NOMO-1 treated with DMSO at 0.1 percent for 48 hours (cell line): ENCODE measurements around the gene PIGQ.

Experiments used
- DNase-seq: peaks from one replicate; lab custom pipeline; 2025; ENCODE audit not compliant: unreplicated experiment; lab: John Stamatoyannopoulos, UW

Gene PIGQ

DNA sequence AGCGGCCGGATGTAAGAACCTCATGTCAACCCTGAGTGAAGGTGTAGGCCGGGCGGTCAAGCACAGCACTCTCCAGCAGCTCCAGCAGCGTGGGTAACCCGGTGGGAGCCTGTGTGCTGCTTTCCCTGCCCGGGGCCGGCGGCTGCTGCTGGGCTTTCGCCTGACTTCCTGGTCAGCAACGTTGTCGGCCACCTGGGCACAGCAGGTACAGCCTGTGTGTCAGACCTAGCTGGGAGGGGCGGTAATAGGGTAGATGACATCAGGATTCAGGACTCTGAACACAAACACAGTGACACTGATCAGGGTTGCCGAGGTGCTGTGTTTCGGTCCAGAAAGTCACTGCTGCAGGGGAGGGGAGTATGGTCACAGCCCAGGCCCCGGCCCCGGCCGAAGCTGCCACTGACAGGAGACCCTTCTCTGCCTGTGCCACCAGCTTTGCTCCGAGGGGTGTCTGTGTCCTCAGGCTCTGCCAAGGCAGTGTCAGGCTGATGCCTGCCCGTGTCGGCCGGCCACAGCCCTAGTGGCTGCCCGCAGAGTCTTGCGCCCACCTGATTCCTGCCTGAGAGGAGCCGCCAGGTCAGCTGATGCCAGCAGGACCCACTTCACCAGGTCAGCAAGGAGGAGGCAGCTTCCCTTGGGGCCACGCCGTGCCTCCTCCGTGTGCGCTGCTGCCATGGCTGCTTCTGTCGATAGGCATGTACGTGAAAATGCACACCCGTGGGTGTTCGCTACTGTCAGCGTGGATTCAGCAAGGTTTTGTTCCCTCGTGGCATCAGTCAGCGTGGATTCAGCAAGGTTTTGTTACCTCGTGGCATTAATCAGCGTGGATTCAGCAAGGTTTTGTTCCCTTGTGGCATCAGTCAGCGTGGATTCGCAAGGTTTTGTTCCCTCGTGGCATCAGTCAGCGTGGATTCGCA, 29.3 kb downstream of the PIGQ start:
- no peak for DNase-seq

DNA sequence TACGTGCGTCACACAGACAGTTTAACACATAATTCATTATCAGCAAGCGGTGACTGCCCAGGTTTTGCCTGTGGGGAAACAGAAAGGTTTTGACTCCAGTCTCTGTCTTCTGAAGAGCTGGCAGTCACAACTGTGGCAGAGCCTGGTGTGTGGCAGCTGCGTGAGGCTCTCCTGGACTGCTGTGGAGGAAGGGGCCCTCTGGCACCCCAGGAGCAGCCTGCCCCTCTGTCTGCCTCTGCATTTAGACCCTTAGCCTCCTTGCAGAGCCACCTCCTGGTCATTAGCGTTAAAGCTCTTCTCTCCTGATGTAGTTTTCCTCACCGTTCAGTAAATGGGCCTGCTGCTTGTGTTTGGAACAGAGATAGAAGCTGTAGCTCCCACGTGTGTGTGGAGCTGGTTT, 31.0 kb downstream of the PIGQ start:
- no peak for DNase-seq

DNA sequence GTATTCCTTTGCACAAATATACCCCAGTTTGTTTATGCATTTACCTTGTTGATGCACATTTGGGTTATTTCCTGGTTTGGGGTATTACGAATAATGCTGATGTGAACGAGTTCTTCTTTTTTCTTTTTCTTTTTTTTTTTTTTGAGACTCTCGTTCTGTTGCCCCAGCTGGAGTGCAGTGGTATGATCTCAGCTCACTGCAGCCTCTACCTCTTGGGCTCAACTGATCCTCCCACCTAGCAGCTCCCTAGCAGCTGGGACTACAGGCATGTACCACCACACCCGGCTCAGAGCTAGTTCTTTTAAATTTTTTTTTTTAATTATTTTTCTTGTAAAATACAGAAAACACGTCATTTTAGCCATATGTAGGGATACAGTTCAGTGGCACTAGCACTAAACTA, 34.2 kb downstream of the PIGQ start:
- DNase-seq, result no peak

DNA sequence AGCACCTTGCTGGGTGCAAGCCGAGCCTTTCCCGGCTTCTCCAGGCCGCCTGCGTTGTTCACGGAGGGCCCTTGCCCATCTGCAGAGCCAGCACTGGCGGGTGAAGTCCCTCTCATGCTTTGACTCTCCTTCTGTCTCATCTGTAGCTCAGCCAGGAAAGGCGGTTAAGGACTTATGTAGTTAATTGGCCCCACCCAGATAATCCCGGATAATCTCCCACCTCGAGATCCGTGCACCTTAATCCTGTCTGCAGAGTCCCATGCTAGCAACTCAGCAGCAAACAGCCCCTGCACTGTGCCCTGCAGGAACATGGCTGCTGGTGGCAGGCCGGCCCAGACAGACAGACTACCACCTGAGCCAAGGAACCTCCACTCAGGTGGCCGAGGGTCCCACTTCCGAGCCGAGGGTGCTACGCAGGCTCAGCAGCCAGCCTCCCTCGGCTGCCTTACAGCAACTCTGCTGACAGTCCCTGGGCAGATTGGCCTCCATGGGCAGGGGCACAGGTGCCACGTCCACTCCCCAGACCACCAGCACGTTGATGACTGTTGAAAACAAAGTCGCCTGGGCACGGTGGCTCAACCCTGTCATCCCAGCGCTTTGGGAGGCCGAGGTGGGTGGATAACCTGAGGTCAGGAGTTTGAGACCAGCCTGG, 37.0 kb downstream of the PIGQ start:
- no peak for DNase-seq

DNA sequence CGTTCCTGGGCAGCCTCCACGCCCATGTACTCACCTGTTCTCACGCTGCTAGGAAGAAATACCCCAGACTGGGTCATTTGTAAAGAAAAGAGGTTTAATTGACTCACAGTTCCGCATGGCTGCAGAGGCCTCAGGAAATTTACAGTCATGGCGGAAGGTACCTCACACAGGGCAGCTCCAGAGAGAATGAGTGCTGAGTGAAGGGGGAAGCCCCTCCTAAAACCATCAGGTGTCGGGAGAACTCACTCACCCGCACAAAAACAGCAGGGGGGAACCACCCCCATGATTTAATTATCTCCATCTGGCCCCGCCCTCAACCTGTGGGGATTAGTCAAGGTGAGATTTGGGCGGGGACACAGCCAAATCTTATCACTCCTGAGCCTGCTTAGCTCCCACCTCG, 38.3 kb downstream of the PIGQ start:
- DNase-seq, result no peak

DNA sequence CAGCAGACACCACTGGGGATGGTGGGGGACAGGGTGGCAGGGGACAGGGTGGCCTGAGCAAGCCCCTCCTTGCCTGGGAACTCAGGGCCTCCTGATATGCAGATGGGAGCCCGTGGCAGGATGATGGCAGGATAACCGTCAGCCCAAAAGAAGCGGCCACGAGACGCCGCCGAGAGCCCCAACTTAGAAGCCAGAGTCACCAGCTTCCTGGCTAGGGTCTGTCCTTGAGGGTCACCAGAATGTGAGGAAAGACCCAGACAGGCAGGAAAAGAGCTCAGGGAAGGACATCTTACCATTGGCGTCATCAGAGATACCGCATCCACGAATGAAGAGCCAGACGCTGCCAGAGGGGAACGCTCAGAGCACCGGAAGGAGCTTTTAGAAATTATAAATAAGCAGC, 39.5 kb downstream of the PIGQ start:
- DNase-seq, result no peak

DNA sequence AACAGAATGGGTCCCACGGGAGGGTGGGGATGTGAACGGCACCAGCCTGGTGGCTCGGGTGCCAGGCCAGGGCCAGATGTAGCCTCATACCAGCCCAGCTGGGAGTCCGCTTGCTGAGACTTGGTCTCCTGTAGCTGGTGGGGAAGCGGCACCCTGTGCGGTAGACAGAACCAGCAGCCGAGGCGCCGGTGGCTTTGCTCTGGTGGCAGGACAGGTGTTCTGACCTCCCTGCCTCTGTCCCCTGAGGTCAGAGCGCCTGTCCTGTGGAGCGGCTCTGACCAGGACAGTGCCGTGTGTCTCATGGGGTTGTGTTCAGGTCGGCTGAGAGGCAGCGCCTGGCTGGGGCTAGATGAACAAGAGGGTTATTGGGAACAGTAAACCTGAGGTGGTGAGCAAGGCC, 40.2 kb downstream of the PIGQ start:
- no peak for DNase-seq

DNA sequence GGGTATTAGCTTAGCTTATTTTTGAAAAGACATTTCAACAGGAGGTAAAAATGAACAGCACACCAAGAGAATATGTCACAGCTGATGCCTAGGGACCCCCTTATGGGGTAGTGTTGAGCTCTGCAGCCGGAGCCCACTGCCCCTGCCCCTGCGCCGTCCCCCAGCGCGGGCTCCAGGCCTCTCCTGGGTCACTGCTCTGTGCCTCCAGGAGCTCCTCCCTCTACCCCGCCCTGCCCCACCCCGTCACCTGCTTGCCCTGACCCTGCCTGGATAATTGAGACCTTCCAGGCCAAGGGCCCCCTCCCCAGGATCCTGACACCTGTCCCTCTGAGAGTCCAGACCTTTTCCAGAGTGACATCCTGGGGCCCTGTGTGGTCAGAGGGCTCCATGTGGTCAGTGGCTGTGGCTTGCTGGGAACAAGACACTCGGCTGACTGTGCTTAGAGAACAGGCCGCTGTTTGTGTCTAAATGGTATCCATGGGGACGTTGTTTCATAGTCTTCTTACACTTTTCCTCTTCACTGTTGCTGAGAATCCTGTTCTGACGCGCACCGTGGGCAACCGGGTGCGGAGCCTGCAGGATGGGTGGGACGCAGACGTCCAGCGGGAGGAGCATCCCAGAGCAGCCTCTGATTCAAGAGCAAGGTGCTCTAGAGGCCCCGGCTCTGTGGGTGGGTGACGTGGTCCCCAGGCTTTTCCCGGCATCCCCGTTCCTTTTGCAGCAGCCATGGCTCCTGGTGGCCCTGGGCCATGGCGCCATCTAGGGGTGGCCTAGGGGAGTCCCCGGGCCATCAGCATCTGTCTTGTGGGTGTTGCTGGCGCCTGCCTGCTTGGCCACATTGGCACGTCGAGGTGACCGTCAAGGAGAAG, 41.0 kb downstream of the PIGQ start:
- no peak for DNase-seq

DNA sequence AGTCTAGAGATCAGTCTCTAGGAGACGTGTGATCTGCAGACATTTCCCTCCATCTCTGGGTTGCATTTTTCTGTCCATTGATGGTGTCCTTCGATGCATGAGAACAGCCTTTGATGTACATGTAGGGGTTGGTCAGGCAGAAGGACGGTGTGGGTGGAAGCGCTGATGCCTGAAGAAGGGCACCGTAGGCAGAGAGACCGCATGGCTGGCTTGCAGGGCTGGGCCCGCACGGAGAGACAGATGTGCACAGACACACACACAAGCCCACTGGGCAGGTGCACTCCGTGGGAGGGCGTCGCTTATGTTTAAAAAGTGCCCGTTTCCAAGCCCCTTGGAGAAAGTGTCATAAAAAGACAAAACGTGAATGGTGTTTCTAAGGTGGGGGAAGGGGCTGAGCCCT, 45.4 kb downstream of the PIGQ start:
- no peak for DNase-seq

DNA sequence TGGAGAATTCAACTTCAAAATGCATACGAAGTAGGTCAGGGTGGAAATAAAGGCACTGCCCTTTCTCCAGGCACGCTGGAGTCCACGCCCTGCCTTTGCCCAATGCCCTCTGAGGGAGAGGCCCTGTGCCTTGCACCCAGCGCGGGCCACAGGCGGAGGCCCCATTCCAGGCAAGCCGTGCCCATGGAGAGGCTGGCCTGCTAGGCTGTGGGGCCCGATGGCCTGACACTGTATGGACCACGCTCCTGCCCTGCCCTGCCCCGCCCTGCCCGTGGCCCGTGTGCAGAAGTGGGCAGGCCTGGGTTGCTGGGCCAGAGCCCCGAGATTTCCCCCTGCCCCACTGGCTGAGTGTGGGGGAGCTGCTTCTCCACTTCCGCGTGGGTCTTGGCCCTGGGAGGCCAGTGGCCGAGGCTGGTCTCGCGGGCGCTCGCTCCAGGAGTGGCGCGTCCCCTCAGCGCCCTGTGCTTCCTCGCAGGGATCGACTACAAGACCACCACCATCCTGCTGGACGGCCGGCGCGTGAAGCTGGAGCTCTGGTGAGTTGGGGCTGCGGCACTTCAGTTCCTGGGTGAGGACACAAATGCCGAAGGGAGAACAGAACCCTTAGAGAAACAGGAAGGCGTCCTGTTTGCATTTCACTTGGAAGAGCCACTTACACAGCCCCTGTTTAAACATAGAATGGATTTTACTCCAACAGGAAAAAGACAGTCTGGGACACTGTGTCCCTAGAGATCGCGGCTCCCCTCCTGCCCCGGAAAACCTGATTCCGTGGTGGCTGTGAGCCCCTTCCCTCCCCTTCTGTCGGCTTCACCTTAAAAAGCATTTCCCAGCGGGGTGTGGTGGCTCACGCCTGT, 47.2 kb downstream of the PIGQ start:
- DNase-seq, result no peak

DNA sequence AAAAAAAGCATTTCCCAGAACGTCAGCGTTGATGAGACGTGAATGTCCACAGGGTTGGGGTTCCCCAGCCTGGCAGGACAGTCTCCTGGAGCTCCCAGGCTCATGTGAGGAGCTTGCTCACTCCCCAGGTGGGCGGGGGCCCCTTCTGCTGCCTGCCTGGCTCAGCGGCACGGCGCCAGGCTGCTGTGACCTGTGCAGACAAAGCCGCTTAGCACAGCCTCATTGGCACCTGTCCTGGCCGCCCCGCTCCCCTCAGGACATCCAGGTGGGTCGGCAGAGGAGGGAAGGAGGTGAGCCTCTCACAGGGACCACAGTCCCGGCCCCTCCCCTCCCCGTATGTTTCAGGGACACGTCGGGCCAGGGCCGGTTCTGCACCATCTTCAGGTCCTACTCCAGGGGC, 48.1 kb downstream of the PIGQ start:
- DNase-seq, result no peak

DNA sequence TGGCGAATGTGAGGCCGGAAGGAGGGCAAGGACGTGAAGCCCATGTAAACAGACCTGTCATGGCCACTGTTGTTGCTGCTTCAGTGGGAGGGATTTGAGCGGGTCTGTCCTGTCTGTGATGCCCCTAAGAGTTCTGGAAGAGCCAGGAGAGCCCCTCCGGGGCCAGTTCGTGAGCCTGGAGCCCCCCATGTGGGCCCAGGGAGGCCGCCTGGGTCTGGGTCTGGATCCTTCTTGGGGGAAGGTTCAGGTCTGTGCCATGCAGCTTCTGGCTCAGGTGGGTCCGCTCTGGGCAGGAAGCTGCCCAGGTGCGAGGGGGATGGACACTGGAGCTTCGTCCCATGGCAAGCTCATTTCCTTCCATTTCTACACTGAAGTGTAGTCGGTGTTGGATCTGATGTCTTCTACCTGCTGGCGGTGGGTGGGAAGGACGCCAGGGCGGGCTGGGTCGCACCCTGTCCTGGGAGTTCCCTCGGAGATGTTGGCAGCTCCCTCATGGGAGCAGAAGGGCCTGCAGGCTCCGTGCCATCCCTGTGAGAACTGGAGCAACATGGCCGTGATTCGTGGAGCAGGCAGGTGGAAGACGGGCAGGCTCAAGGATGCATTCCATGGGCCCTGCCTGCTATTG, 49.8 kb downstream of the PIGQ start:
- DNase-seq, result no peak

DNA sequence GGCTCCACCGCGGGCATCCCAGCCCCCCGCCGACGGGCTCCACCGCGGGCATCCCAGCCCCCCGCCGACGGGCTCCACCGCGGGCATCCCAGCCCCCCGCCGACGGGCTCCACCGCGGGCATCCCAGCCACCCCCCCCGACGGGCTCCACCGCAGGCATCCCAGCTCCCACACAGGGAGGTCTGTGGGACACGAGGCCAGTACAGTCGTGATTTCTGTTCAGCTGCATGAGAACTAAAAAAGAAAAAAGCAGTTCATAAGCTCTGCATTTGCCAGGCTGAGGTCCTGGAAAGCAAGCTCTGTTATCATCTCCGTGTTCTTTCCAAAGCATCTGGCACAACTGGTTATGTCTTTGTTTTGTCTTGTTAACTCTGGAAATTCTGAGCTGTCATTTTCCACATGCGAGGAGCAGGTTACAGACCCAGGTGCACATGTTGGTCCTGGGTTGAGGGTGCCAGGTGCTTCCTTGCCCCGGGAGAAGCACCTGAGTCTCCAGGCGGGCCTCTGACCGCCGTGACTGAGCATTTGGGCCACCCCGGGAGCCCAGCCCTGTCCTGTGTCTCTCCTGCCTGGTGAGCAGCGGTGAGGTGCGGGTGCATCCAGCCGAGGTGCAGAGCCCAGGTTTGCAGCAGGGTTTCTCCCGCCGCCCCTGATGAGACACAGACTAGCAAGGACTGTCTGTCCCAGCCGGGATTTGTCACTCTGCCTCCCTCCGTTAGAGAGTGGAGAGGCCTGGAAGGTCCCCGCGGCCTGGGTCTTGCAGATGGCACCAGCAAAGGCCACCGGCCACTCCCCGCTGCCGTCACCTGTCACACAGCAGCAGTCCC, 51.1 kb downstream of the PIGQ start:
- DNase-seq, result no peak

DNA sequence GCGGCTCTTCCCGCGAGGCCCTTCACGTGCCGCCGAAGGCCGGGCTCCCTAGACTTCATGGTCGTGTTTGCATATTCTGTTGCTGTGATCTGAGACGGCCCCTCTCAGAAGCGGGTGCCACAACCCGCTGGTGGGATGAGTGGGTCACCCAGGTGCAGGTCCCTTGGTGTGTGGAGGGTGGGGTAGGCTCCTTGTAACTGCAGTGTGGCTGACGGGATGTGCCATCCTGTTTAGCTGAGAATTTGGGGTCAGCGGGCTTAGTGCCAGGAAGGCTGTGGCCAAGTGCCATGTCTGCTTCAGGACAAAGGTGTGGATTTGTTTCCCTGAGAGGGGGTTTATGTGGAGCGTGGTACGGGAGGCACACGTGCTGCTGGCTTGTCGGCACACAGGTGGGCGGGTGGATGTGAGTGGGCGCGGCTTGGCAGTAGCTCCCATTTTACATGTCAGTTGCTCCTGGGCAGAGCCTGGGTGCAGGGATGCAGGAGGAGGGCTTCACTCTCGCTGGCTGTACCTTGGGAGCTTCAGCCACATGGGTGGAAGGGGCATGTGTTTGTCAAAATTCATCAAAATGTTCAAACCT, 51.8 kb downstream of the PIGQ start:
- no peak for DNase-seq

DNA sequence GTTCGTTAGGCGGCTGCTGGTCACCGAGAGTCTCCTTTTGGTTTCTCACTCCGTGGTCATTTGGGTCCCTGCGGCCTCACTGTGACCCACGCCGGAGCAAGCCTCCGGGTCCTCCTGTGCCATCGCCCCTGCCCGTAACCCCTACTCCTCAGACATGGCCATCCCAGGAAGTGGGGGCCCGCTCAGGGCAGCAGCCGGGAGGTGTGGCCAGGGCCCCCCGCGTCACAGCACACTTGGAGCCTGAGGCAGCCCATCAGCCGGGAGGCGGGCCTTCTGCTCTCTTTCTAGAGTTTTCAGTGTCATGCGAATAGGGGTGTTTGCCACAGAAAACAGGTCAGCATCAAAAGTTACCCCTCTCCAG, 53.1 kb downstream of the PIGQ start:
- DNase-seq, result no peak

DNA sequence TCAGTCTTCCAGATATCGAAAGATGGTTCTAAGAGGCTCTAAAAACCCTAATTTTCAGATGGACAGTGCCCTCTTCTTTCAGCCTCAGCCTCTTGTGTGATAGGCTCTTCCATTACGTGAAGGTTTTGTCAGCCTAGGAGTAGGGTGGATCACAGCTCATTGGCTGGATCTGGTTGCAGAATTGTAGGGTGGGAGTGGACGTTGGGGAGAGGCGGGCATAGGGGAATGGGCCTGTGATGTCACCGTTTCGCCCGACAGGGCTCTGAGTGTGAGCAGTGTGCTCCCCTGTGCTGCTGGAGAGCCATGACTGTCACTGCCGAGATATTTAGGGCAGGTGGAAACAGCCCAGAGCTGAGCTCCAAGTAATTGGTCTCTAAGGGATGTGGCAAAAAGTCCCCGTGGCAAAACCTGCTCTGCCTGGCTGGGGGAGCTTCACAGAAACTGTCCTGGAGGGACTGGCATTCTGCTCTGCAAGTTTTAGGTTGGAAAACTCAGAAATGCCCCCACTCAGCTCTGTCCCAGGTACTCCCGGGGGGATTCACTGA, 54.8 kb downstream of the PIGQ start:
- DNase-seq, result no peak

DNA sequence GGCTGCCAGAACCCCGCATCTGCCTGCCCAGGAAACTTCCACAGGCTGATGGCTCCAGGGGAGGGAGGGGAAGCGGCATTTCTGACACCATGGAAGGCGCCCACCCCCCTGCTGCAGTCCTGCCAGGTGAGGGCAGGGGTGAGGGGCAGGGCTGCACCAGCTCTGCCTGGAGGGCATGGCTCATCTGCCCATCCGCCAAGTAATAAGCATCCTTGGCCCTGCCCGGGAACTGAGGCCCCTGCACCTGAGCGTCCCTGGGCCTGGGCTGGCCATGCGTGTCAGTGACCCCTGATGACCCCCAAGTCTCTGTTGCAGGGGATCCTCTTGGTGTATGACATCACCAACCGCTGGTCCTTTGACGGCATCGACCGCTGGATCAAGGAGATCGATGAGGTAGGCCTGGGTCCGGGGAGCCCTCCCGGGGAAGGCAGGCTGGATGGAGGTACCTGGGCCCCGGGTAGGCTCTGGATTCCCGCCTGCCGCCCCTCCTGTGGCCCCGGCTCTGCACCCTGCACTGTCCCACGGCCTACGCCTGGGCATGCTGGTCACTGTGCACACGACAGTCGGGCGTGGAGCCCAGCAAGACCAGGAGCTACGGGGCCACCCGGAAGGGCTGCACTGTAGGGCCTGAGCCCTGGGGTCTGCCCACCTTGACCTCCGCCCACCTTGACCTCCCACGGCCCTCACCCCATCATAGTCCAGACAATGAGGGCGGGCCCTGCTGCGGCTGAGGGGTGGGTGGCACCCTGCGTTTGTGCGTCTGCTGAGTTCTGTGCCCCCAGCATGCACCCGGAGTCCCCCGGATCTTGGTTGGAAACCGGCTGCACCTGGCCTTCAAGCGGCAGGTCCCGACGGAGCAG, 55.6 kb downstream of the PIGQ start:
- DNase-seq, result no peak
